ENCODE results near the gene PDZD7.
A peak's percentile ranks its signal among the peaks of the same experiment; 100 is the strongest.

Gene PDZD7

DNA sequence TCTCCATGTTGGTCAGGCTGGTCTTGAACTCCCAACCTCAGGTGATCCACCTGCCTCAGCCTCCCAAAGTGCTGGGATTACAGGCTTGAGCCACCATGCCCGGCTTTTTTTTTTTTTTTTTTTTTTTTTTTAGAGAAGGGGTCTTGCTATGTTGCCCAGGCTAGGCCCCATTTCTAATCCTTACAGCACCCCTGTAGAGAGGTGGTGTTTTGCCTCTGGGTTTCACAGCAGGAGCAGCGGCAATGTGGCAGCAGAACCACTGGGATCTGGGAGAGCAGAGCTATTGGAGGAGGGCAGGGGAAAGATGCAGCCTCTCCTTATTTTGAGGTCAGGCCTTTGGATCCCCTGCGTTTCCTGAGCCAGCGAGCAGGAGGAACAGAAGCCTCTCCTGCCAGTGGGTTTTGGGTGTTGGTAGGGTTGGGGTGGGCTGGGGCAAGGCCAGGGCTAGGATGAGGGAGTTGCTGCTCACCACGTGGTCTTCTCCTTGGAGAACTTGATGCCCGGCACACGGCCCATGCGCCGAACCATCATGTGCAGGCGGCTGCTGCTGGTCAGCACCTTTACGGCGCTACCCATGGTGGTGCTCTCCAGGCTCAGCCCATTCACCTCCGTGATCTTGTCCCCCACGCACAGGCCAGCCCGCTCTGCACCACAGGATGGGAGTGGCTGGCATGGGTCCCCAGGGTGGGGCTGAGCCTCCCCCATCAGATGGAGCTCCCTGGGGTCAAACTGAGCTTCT, 7.8 kb downstream of the PDZD7 start:
- TF ChIP-seq, protein P1, sequence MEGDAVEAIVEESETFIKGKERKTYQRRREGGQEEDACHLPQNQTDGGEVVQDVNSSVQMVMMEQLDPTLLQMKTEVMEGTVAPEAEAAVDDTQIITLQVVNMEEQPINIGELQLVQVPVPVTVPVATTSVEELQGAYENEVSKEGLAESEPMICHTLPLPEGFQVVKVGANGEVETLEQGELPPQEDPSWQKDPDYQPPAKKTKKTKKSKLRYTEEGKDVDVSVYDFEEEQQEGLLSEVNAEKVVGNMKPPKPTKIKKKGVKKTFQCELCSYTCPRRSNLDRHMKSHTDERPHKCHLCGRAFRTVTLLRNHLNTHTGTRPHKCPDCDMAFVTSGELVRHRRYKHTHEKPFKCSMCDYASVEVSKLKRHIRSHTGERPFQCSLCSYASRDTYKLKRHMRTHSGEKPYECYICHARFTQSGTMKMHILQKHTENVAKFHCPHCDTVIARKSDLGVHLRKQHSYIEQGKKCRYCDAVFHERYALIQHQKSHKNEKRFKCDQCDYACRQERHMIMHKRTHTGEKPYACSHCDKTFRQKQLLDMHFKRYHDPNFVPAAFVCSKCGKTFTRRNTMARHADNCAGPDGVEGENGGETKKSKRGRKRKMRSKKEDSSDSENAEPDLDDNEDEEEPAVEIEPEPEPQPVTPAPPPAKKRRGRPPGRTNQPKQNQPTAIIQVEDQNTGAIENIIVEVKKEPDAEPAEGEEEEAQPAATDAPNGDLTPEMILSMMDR (conservative IDR thresholded peaks at IDR 0.05; ENCODE audit: low read depth, low read length): no peak
- H3K4me3 ChIP-seq (ENCODE audit: low read length): no peak overlapping the region
- no peak for DNase-seq (ENCODE audit: low read depth)

DNA sequence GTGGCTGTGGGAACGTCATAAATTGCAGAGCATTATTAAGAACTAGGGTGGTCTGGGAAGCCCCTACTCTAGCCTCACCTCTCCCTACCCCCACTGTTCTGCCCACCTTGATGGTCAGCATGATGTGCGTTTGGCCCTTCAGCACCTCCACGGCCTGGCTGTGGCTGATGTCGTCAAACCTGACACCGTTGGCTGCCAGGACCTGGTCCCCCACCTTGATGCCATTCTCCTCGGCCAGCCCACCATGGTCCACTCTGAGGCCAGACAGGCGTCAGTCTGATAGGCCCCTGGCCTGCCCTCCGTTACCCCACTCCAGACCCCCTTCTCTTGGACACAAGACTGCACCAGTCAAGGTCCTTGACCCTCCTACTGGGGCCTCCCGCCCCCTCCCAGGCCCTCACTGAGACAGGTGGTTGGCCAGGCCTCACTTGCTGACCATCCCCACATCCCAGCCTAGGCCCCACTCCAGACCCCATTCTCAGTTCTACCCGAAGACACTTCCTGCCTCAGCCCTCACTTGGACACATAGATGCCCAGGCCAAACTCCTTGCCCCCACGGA, 9.2 kb downstream of the PDZD7 start:
- DNase-seq (ENCODE audit: low read depth): no peak
- TF ChIP-seq, protein P1 (conservative IDR thresholded peaks at IDR 0.05; ENCODE audit: low read depth, low read length): no peak
- H3K4me3 ChIP-seq (ENCODE audit: low read length): no peak overlapping the region

DNA sequence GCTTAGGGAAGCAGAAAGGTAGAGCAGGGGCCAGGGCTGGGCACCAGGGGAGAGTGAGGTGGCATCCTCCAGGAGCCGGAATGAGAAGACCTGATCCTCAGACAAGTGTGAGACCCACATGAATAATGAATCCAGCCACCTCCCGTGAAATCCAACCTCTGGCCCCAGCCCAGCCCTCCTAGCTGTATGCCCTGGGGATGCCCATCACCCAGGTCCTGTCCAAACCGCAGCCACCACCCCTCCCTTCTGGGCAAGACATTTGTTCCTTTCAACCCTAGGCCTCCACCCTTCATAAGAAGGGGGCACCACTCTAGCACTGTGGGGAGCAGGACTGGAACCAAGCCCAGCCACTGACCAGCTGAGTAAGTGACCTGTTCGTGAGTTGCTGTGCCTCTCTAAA, 9.7 kb downstream of the PDZD7 start:
- no peak for DNase-seq (ENCODE audit: low read depth)
- TF ChIP-seq, protein P1 (conservative IDR thresholded peaks at IDR 0.05; ENCODE audit: low read depth, low read length): no peak

DNA sequence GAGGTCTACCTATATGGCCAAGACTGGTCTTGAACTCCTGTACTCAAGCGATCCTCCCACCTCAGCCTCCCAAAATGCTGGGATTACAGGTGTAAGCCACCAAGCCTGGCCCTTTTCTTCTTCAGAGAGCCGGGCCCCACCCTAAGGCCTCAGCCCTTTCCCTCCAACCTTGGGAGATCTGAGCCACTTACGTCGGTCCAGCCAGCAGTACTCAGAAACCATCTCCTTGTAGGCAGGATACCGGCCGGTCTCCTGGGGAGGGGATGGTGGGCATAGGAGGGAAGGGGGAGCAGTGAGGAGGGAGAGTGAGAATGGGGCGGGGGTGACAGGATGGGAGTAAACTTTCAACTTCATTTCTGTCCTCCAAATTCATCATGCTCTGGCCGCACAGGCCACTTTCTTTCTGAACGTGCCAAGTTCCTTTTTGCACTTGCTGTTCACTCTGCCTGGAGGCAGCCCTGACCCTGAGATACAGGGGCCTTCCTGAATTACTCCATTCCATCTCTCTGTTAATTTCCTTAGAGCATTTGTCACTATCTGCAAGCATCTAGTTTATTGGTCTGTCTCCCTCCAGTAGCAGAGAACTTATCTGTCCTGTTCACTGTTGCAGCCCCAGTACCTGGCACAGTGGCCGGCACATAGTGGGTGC, 10.4 kb downstream of the PDZD7 start:
- DNase-seq (ENCODE audit: low read depth): no peak
- TF ChIP-seq, protein P1 (conservative IDR thresholded peaks at IDR 0.05; ENCODE audit: low read depth, low read length): no peak
- no peak overlapping the region for H3K4me3 ChIP-seq (ENCODE audit: low read length)

More for the DNA sequence above, 9.7 kb downstream of the PDZD7 start:
- no peak overlapping the region for H3K4me3 ChIP-seq (ENCODE audit: low read length)

DNA sequence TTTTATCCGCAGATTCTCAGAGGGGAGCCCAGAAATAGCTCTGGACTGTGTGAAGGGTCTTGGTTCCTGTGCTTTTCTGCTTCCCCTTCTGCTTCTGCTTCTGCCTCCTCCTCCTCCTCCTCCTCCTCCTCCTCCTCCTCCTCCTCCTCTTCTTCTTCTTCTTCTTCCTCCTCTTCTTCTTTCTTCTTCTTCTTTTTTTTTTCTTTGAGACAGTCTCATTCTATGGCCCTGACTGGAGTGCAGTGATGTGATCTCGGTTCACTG, 11.6 kb downstream of the PDZD7 start:
- H3K4me3 ChIP-seq (ENCODE audit: low read length): no peak overlapping the region
- no peak for DNase-seq (ENCODE audit: low read depth)
- TF ChIP-seq, protein P1 (conservative IDR thresholded peaks at IDR 0.05; ENCODE audit: low read depth, low read length): no peak

DNA sequence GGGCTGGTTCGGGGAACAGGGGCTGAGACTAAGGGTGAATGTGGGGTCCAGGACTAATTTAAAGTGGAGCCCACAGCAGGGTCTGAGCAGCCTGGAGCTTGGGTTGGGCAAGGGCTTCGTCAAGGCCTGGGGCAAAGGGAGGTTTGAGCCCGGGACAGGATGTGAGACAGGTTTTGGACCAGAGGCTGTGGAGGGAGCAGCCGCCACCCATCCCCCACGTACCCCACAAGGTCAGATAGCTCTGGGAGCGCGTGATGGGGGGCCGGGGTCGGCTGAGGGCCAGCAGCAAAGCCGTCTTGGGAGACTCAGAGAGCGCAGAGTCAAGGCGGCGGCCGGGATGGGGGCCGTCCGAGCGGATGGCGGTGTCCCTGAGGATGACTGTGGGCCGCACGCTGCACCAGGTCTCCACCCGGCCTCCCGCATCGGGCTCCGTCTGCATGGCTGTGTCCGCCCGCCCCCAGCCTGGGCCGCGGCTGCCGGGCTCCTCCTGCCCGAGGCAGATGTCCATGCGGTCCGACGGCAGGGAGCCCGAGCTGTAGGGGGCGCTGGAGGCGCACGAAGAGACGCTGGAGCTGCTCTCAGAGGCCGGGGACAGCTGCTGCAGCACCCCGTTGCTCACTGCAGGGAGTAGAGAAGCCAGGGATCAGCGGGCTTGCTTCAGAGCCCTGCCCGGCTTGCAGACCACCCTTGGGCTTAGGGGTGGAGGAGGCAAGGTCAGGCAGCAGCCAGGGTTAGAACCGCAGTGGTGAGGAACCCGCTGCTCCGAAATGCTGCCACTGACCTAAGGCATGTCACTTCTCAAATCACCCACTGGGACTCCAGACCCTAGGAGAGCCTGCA, 12.1 kb downstream of the PDZD7 start:
- no peak for DNase-seq (ENCODE audit: low read depth)
- H3K4me3 ChIP-seq (ENCODE audit: low read length): no peak overlapping the region
- TF ChIP-seq, protein P1 (conservative IDR thresholded peaks at IDR 0.05; ENCODE audit: low read depth, low read length): peak; percentile 81
